ENCODE data around the gene GABBR2. TPM values are rescaled to one million over a fixed set of nuclear protein-coding genes. Genes with fewer than 3 reads are reported as not detected.

The GABBR2 gene
- polyA plus RNA-seq, 1 donor (not counting 4 experiments of a cell fraction or from before 2014, with no cell fraction given), result 0.01 TPM

DNA sequence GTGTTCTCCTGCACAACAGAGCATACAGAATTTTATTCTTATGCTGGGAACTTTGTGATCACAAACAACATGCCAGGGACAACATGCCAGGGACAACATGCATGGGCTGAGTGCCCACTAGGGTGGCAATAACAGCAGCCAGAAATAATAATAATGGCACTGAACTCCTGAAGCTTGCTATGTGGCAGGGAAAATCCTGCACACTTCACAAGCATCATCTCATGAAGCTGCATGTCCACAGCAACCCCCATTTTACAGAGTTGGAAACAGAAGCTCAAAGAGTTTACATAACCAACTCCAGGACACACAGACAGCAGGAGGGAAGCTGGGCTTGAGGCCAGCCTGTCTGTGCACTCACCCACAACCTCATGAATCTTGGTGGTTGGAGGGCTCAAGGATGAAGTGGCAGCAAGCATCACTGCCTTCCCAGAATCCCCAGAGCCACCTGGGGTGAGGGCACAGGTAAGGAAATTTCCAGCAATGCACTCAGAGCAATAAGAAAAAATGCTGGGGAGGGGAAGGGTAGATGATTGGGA is 111.4 kb downstream of the GABBR2 start:
- Histone ChIP-seq H2AFZ (ENCODE audit: control insufficient read depth, low read length) (no peak overlapping the region), H3K9me1 (ENCODE audit: control insufficient read depth, extremely low read depth, insufficient read depth, low read length) (no peaks in the 10 kb centered on the region), H3K4me3 (ENCODE audit: control insufficient read depth in 2 of 3, extremely low read depth in 1 of 3, insufficient read depth in 2 of 3, low read depth in 1 of 3, low read length in 3 of 3) (no peak overlapping the region), H3K27me3 (ENCODE audit: control insufficient read depth, extremely low read depth, insufficient read depth, low read length) (no peaks in the 10 kb centered on the region), H3K36me3 (ENCODE audit: control insufficient read depth in 2 of 2, extremely low read depth in 1 of 2, insufficient read depth in 2 of 2, low read length in 2 of 2) (no peaks in the 10 kb centered on the region), H3K9ac (ENCODE audit: control insufficient read depth, extremely low read depth, insufficient read depth, low read length) (no peak overlapping the region), H4K20me1 (ENCODE audit: control insufficient read depth, extremely low read depth, insufficient read depth, low read length) (no peaks in the 10 kb centered on the region), H3K27ac (ENCODE audit: control insufficient read depth, insufficient read depth, low read length) (no peak overlapping the region), H3K9me3 (ENCODE audit: control insufficient read depth, low read depth, low read length) (no peaks in the 10 kb centered on the region), H3K79me2 (ENCODE audit: control insufficient read depth, insufficient read depth, low read length) (no peaks in the 10 kb centered on the region), H3K4me2 (ENCODE audit: control insufficient read depth, extremely low read depth, insufficient read depth, low read depth, low read length) (no peak overlapping the region), H3K4me1 (ENCODE audit: control insufficient read depth, extremely low read depth, insufficient read depth, low read length) (no peaks in the 10 kb centered on the region)
- DNase-seq (ENCODE audit: low read depth, low spot score) (no peak), FAIRE-seq (no peak)
- dilution Hi-C loops (cut with MboI; ENCODE audit: extremely low pct_ligation_motif_present, low sequenced_read_pairs), result no loop called here
- TF ChIP-seq EZH2 (IDR thresholded peaks at IDR 0.05; ENCODE audit: low read length), result no peak
- TF ChIP-seq, protein P1, sequence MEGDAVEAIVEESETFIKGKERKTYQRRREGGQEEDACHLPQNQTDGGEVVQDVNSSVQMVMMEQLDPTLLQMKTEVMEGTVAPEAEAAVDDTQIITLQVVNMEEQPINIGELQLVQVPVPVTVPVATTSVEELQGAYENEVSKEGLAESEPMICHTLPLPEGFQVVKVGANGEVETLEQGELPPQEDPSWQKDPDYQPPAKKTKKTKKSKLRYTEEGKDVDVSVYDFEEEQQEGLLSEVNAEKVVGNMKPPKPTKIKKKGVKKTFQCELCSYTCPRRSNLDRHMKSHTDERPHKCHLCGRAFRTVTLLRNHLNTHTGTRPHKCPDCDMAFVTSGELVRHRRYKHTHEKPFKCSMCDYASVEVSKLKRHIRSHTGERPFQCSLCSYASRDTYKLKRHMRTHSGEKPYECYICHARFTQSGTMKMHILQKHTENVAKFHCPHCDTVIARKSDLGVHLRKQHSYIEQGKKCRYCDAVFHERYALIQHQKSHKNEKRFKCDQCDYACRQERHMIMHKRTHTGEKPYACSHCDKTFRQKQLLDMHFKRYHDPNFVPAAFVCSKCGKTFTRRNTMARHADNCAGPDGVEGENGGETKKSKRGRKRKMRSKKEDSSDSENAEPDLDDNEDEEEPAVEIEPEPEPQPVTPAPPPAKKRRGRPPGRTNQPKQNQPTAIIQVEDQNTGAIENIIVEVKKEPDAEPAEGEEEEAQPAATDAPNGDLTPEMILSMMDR (optimal IDR thresholded peaks at IDR 0.05 in 1 of 3, IDR thresholded peaks at IDR 0.05 in 1 of 3, conservative IDR thresholded peaks at IDR 0.05 in 1 of 3; ENCODE audit: extremely low read depth in 1 of 3, insufficient read depth in 2 of 3, low read length in 3 of 3), result no peak

DNA sequence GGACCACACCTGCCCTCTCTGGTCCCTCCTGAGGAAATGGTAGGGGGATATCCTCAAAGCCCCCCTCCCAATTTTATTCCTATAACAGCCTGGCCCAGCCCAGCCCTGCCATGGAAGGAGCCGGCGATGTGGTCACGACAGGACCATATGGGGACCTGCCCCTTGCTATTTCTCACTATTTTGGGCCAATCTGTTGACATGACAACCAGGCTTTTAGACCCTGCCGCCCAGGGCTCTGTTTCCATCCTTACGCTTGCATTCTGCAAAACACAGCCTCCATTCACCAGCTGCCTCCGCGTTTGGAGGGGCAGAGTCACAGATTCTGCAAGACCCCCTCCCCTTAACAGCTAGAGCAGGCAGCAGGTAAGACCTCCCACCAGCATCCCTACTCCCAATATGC is 112.2 kb downstream of the GABBR2 start:
- no peak overlapping the region for H3K4me2 ChIP-seq (ENCODE audit: control insufficient read depth, extremely low read depth, insufficient read depth, low read depth, low read length)
- H3K79me2 ChIP-seq (ENCODE audit: control insufficient read depth, insufficient read depth, low read length), result no peaks in the 10 kb centered on the region
- no peaks in the 10 kb centered on the region for H3K27me3 ChIP-seq (ENCODE audit: control insufficient read depth, extremely low read depth, insufficient read depth, low read length)
- no peak overlapping the region for H2AFZ ChIP-seq (ENCODE audit: control insufficient read depth, low read length)
- FAIRE-seq (no peak), DNase-seq (ENCODE audit: low read depth, low spot score) (no peak)
- no peak overlapping the region for H3K4me3 ChIP-seq (ENCODE audit: control insufficient read depth in 2 of 3, extremely low read depth in 1 of 3, insufficient read depth in 2 of 3, low read depth in 1 of 3, low read length in 3 of 3)
- H3K4me1 ChIP-seq (ENCODE audit: control insufficient read depth, extremely low read depth, insufficient read depth, low read length), result no peaks in the 10 kb centered on the region
- H4K20me1 ChIP-seq (ENCODE audit: control insufficient read depth, extremely low read depth, insufficient read depth, low read length), result no peaks in the 10 kb centered on the region
- dilution Hi-C loops (cut with MboI; ENCODE audit: extremely low pct_ligation_motif_present, low sequenced_read_pairs), result no loop called here
- no peak overlapping the region for H3K9ac ChIP-seq (ENCODE audit: control insufficient read depth, extremely low read depth, insufficient read depth, low read length)
- H3K36me3 ChIP-seq (ENCODE audit: control insufficient read depth in 2 of 2, extremely low read depth in 1 of 2, insufficient read depth in 2 of 2, low read length in 2 of 2), result no peaks in the 10 kb centered on the region
- H3K9me3 ChIP-seq (ENCODE audit: control insufficient read depth, low read depth, low read length), result no peaks in the 10 kb centered on the region
- TF ChIP-seq, protein P1 (optimal IDR thresholded peaks at IDR 0.05 in 1 of 3, IDR thresholded peaks at IDR 0.05 in 1 of 3, conservative IDR thresholded peaks at IDR 0.05 in 1 of 3; ENCODE audit: extremely low read depth in 1 of 3, insufficient read depth in 2 of 3, low read length in 3 of 3), result no peak
- TF ChIP-seq EZH2 (IDR thresholded peaks at IDR 0.05; ENCODE audit: low read length), result no peak
- H3K27ac ChIP-seq (ENCODE audit: control insufficient read depth, insufficient read depth, low read length), result no peak overlapping the region
- no peaks in the 10 kb centered on the region for H3K9me1 ChIP-seq (ENCODE audit: control insufficient read depth, extremely low read depth, insufficient read depth, low read length)
